NB4 (cell line): Measurements from ENCODE around the gene SERPINH1.

Experiments used
- DNase-seq: peaks from one replicate; pipeline ENCODE4 v3.0.0; 2010; ENCODE audit warnings: low read depth
- H3K4me3 ChIP-seq: one replicate; pipeline ENCODE4 v1.5.1; 2011; ENCODE audit warnings: mild to moderate bottlenecking, low read depth, low read length, moderate library complexity
- MAX ChIP-seq: IDR thresholded peaks from 2 replicates; pipeline ENCODE4 v1.6.1; 2011; ENCODE audit warnings: low read depth, low read length
- MYC ChIP-seq: IDR thresholded peaks from 2 replicates; pipeline ENCODE4 v1.6.1; 2011; ENCODE audit warnings: low read depth, low read length
- POLR2A ChIP-seq: IDR thresholded peaks from 2 replicates; pipeline ENCODE4 v1.6.1; 2011; ENCODE audit warnings: mild to moderate bottlenecking; ENCODE audit not compliant: insufficient read length; ENCODE audit errors: extremely low read depth
- TF ChIP-seq, protein P1 (sequence below): IDR thresholded peaks from one replicate; pipeline ENCODE4 v1.5.1; 2012; ENCODE audit warnings: low read depth, low read length

SERPINH1 gene

GRCh38 chr11:75591966-75592365 is 29.9 kb downstream of the SERPINH1 start:
- no peak for DNase-seq
- H3K4me3 ChIP-seq, result no peak overlapping the region
- TF ChIP-seq MYC (no peak), POLR2A (no peak), MAX (no peak)
- TF ChIP-seq, protein P1, sequence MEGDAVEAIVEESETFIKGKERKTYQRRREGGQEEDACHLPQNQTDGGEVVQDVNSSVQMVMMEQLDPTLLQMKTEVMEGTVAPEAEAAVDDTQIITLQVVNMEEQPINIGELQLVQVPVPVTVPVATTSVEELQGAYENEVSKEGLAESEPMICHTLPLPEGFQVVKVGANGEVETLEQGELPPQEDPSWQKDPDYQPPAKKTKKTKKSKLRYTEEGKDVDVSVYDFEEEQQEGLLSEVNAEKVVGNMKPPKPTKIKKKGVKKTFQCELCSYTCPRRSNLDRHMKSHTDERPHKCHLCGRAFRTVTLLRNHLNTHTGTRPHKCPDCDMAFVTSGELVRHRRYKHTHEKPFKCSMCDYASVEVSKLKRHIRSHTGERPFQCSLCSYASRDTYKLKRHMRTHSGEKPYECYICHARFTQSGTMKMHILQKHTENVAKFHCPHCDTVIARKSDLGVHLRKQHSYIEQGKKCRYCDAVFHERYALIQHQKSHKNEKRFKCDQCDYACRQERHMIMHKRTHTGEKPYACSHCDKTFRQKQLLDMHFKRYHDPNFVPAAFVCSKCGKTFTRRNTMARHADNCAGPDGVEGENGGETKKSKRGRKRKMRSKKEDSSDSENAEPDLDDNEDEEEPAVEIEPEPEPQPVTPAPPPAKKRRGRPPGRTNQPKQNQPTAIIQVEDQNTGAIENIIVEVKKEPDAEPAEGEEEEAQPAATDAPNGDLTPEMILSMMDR, result no peak

DNA sequence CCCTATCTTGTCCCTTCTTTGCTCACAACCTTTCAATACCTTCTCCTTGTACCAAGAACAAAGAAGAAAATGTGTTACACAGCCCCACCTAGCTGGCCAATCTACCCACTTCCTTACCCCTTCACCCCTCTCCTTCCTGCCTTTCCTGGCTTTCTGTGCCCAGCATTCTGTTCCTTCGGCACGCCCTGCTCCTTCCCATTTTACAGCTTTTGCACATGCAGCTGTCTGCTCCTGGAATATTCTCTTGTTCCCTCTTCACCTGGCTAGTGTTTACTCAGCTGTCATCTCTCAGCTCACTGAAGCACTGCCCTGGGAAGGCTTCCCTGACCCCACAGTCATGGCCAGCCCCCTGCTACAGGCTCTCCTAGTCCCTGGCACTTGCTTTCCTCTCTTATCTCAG is 30.7 kb downstream of the SERPINH1 start:
- no peak for DNase-seq
- H3K4me3 ChIP-seq, result no peak overlapping the region
- TF ChIP-seq POLR2A, result no peak

GRCh38 chr11:75593286-75593915 is 31.3 kb downstream of the SERPINH1 start:
- no peak for DNase-seq
- no peak overlapping the region for H3K4me3 ChIP-seq
- TF ChIP-seq POLR2A (no peak), MYC (no peak), MAX (no peak)

GRCh38 chr11:75594211-75594610 is 32.2 kb downstream of the SERPINH1 start:
- no peak overlapping the region for H3K4me3 ChIP-seq
- DNase-seq, result no peak
- TF ChIP-seq POLR2A, result no peak
- TF ChIP-seq, protein P1, result no peak
- TF ChIP-seq MYC, result no peak

- TF ChIP-seq, protein P1, result no peak
- no peak for TF ChIP-seq POLR2A
- no peak for TF ChIP-seq MAX
- no peak for TF ChIP-seq MYC
- no peak overlapping the region for H3K4me3 ChIP-seq
- peak; percentile 29 for DNase-seq
These were observed 33.4 kb downstream of the SERPINH1 start for GRCh38 chr11:75595429-75595828.

GRCh38 chr11:75596914-75597313 is 34.9 kb downstream of the SERPINH1 start:
- DNase-seq, result no peak
- no peak for TF ChIP-seq POLR2A
- no peak for TF ChIP-seq MAX
- TF ChIP-seq, protein P1, result no peak
- no peak for TF ChIP-seq MYC
- no peak overlapping the region for H3K4me3 ChIP-seq

DNA sequence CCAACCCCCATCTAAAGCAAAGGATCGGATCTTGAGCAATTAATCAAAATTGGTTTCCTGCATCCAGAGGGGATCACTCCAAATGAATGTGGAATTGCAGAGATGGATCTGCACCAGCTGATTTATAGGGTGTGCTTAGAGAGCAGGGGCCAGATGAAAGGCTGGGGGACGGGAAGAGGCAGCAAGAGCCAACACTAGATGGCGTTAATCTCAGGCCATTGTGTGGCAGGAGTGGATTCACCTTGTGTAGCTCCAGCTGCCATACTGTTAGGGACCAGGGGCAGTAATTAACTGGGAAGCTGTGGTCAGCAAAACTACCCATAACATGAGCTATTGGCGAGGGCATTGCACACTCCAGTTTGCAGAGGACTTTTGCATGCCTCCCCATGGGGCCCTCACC is 35.6 kb downstream of the SERPINH1 start:
- peak; percentile 61 for DNase-seq
- H3K4me3 ChIP-seq, result no peak overlapping the region
- TF ChIP-seq MYC (peak; percentile 46; the same call in 1 of the 2 replicates), MAX (peak; percentile 25; the same call in 1 of the 2 replicates), POLR2A (no peak)
- TF ChIP-seq, protein P1, result peak; percentile 89
